IMR-90 (cell line): Measurements from ENCODE around the gene CABP2. TPM values are rescaled to one million over a fixed set of nuclear protein-coding genes. Genes with fewer than 3 reads are reported as not detected.

ENCODE experiments used
- ATAC-seq: fragments of 200-7000 bp; cut with Tn5 transposase; 2 replicates; pipeline ENCODE4 v1.9.1; 2020; ENCODE audit warnings: low read depth, mild to moderate bottlenecking, moderate library complexity
- BruUV-seq: library from RNA; stranded (reverse); fragments of 400-500 nt; replicated peaks from 2 replicates; lab custom pipeline; 2021; lab: Mats Ljungman, UMichigan
- CTCF ChIA-PET: fragments of 300-600 bp; formaldehyde crosslinking; extraction: SDS; loops from one replicate; lab custom pipeline; 2021; ENCODE audit warnings: antibody characterized with exemption; lab: Yijun Ruan, JAX
- POLR2A ChIA-PET: fragments of 300-600 bp; sonication (Branson Sonifier 250); formaldehyde crosslinking; loops from one replicate; lab custom pipeline; 2022; ENCODE audit warnings: antibody characterized with exemption; ENCODE audit not compliant: unreplicated experiment; lab: Charles Lee
- DNase-seq: peaks from one replicate; pipeline ENCODE4 v3.0.0; 2013
- H2AFZ ChIP-seq: replicated peaks from 2 replicates; pipeline ENCODE3; 2013; ENCODE audit warnings: low read length, mild to moderate bottlenecking; ENCODE audit not compliant: poor library complexity
- H2AK5ac ChIP-seq: 2 replicates; pipeline ENCODE4 v1.6.1; 2013; ENCODE audit warnings: low read depth, low read length, inconsistent platforms
- H2AK9ac ChIP-seq: replicated peaks from 2 replicates; pipeline ENCODE3; 2013; ENCODE audit warnings: mild to moderate bottlenecking, low read depth, low read length, moderate library complexity; ENCODE audit not compliant: poor library complexity
- H2BK120ac ChIP-seq: 2 replicates; pipeline ENCODE4 v1.6.1; 2013; ENCODE audit warnings: low read depth, low read length, inconsistent platforms
- H2BK15ac ChIP-seq: 3 replicates; pipeline ENCODE4 v1.6.1; 2013; ENCODE audit warnings: low read depth, low read length, inconsistent platforms
- H2BK20ac ChIP-seq: 2 replicates; pipeline ENCODE4 v1.6.1; 2013; ENCODE audit warnings: low read depth, mild to moderate bottlenecking, inconsistent platforms, low read length, moderate library complexity
- H2BK5ac ChIP-seq: 2 replicates; pipeline ENCODE4 v1.6.1; 2013; ENCODE audit warnings: mild to moderate bottlenecking, low read depth, low read length, inconsistent platforms; ENCODE audit not compliant: poor library complexity, severe bottlenecking
- H3K14ac ChIP-seq: replicated peaks from 2 replicates; pipeline ENCODE4 v1.6.1; 2013; ENCODE audit warnings: low read depth, low read length, inconsistent platforms
- H3K18ac ChIP-seq: 2 replicates; pipeline ENCODE4 v1.6.1; 2013; ENCODE audit warnings: low read depth, low read length, control low read depth
- H3K23ac ChIP-seq: 2 replicates; pipeline ENCODE4 v1.6.1; 2013; ENCODE audit warnings: low read depth, low read length, inconsistent platforms
- H3K27ac ChIP-seq: 2 replicates; pipeline ENCODE4 v1.5.1; 2013; ENCODE audit warnings: mild to moderate bottlenecking, control low read depth, low read length; ENCODE audit not compliant: insufficient read depth
- H3K27me3 ChIP-seq: 2 replicates; pipeline ENCODE4 v1.6.1; 2013; ENCODE audit warnings: low read length; ENCODE audit not compliant: control insufficient read depth, insufficient read depth
- H3K36me3 ChIP-seq: 2 replicates; pipeline ENCODE4 v1.6.1; 2013; ENCODE audit warnings: low read length, mixed read lengths; ENCODE audit not compliant: control insufficient read depth, insufficient read depth
- H3K4ac ChIP-seq: 2 replicates; pipeline ENCODE4 v1.6.1; 2013; ENCODE audit warnings: low read depth, low read length, inconsistent platforms
- H3K4me1 ChIP-seq: 2 replicates; pipeline ENCODE4 v1.6.1; 2013; ENCODE audit warnings: low read length, mixed read lengths; ENCODE audit not compliant: control insufficient read depth, insufficient read depth
- H3K4me2 ChIP-seq: 2 replicates; pipeline ENCODE4 v1.6.1; 2013; ENCODE audit warnings: low read depth, mild to moderate bottlenecking, control low read depth, low read length, moderate library complexity
- H3K4me3 ChIP-seq: 2 replicates; pipeline ENCODE4 v1.5.1; 2013; ENCODE audit warnings: low read depth, mild to moderate bottlenecking, control low read depth, low read length, moderate library complexity; ENCODE audit not compliant: insufficient read depth
- H3K56ac ChIP-seq: 2 replicates; pipeline ENCODE4 v1.6.1; 2013; ENCODE audit warnings: low read length, inconsistent platforms; ENCODE audit not compliant: insufficient read depth; ENCODE audit errors: extremely low read depth
- H3K79me1 ChIP-seq, 2 experiments: 2 replicates each; pipeline ENCODE4 v1.6.1; 2013; ENCODE audit warnings: low read length in 2 of 2, inconsistent platforms in 1 of 2, low read depth in 1 of 2
- H3K9ac ChIP-seq: 2 replicates; pipeline ENCODE4 v1.6.1; 2013; ENCODE audit warnings: low read depth, low read length, control low read depth
- H3K9me1 ChIP-seq: 2 replicates; pipeline ENCODE4 v1.6.1; 2013; ENCODE audit warnings: low read length, inconsistent platforms; ENCODE audit not compliant: insufficient read depth
- H3K9me3 ChIP-seq: 2 replicates; pipeline ENCODE4 v1.6.1; 2013; ENCODE audit warnings: low read length; ENCODE audit not compliant: control insufficient read depth, insufficient read depth
- H4K20me1 ChIP-seq: 2 replicates; pipeline ENCODE4 v1.6.1; 2013; ENCODE audit warnings: low read length, inconsistent platforms; ENCODE audit not compliant: insufficient read depth
- H4K5ac ChIP-seq: 2 replicates; pipeline ENCODE4 v1.6.1; 2013; ENCODE audit warnings: mild to moderate bottlenecking, low read depth, low read length, control low read depth
- H4K8ac ChIP-seq, 2 experiments: 2 replicates each; pipeline ENCODE4 v1.6.1; 2013; ENCODE audit warnings: low read depth in 2 of 2, low read length in 2 of 2, control low read depth in 1 of 2, inconsistent platforms in 1 of 2
- H4K91ac ChIP-seq: 2 replicates; pipeline ENCODE4 v1.6.1; 2013; ENCODE audit warnings: low read depth, low read length, inconsistent platforms; ENCODE audit not compliant: insufficient read depth
- CEBPB ChIP-seq: IDR thresholded peaks from 2 replicates; pipeline ENCODE4 v1.6.1; 2012; ENCODE audit warnings: low read depth, low read length, improper control_type of control experiment
- FOS ChIP-seq: fragments of 150-350 bp; IDR thresholded peaks from 2 replicates; pipeline ENCODE4 v1.6.1; 2016; ENCODE audit warnings: low read depth, low read length
- RAD21 ChIP-seq: IDR thresholded peaks from 2 replicates; pipeline ENCODE4 v1.6.1; 2012; ENCODE audit warnings: low read length, improper control_type of control experiment
- RCOR1 ChIP-seq: IDR thresholded peaks from 2 replicates; pipeline ENCODE4 v1.6.1; 2012; ENCODE audit warnings: mild to moderate bottlenecking, low read length, improper control_type of control experiment; ENCODE audit not compliant: insufficient replicate concordance
- SMC3 ChIP-seq: fragments of 150-350 bp; IDR thresholded peaks from 2 replicates; pipeline ENCODE4 v1.6.1; 2016; ENCODE audit warnings: low read depth, mild to moderate bottlenecking, antibody characterized with exemption, low read length, moderate library complexity
- WGBS, 2 experiments: methylation state at CpG; one replicate each; pipeline versions ENCODE4 v1.1.5 to v1.1.7; 2013; ENCODE audit warnings: missing lambda C conversion rate in 2 of 2; ENCODE audit not compliant: insufficient read length in 1 of 2; ENCODE audit errors: extremely low coverage in 2 of 2; 5-methylcytosine and 5-hydroxymethylcytosine counted together
- dilution Hi-C: fragments of 300-500 bp; cut with HindIII; formaldehyde crosslinking; loops from one replicate; pipeline ENCODE4 v1.14.3; 2018; ENCODE audit warnings: low sequenced_read_pairs; ENCODE audit not compliant: unreplicated experiment
- in situ Hi-C: fragments of 300-500 bp; cut with MboI; formaldehyde crosslinking; loops from 3 replicates; pipeline ENCODE4 v1.14.3; 2019; ENCODE audit warnings: low sequenced_read_pairs, inconsistent platforms, mixed read lengths
- intact Hi-C: fragments of 100-400 bp; cut with micrococcal nuclease; formaldehyde crosslinking; loops from 2 replicates; pipeline ENCODE4 v1.10.0; 2022
- polyA plus RNA-seq, 3 experiments: library from polyadenylated mRNA; depleted of rRNA; stranded (reverse); fragments of >200 nt; gene quantifications; 2 replicates each; pipeline ENCODE4 v1.2.3, GENCODE V29; 2012; ENCODE audit warnings: low replicate concordance in 1 of 3
- total RNA-seq: library from RNA; depleted of rRNA; stranded (reverse); fragments of >200 nt; gene quantifications from 2 replicates; pipeline ENCODE4 v1.2.3, GENCODE V29; 2012

CABP2 gene
- total and polyA plus RNA-seq, 2 of the 4 experiments (the other 2 are of a cell fraction) = not detected

DNA sequence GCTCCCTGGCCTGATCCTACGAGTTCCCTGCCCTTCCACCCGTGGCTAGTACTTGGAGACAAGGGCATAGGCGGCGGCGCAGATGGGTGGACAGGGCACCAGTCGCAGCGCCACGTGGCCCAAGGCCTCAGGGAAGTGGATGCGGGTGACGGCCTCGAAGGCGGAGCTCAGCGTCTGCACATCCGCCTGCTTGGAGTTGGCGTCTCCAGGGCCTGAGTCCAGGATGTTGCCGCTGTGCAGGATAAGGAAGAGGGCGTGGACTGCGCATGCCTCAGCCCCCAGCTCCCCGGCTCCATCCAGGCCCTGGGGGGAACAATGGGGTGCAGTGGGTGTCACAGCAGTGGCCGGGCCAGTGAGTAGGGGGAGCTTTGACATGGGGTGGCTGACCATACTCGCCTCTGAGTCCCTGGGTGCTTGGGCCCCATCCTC lies 24.7 kb downstream of the CABP2 start:
- H3K4me3 ChIP-seq = no peak overlapping the region
- no peak overlapping the region for H2AK9ac ChIP-seq
- H3K27ac ChIP-seq = no peak overlapping the region
- DNase-seq = no peak
- no peak overlapping the region for H4K8ac ChIP-seq
- H3K18ac ChIP-seq = no peak overlapping the region
- peaks cover 4 to 18% of the 10 kb centered on the region in 2 experiments; a peak in 3 of 4 replicates for H3K79me1 ChIP-seq
- 89% methylated on average over 13 of the region's 21 CpGs; no CpG with 5 or more reads in 1 of the 2 experiments for WGBS, 2 experiments
- no peak overlapping the region for H2BK15ac ChIP-seq
- no peak overlapping the region for H3K56ac ChIP-seq
- H3K9me3 ChIP-seq = no peaks in the 10 kb centered on the region
- H2AFZ ChIP-seq = peak overlapping the region; percentile 33
- intact Hi-C loops = no loop called here
- H3K9ac ChIP-seq = no peak overlapping the region
- no peak for TF ChIP-seq FOS
- TF ChIP-seq SMC3 = no peak
- TF ChIP-seq RAD21 = no peak
- TF ChIP-seq CEBPB = no peak
- no peak for TF ChIP-seq RCOR1
- H4K91ac ChIP-seq = no peak overlapping the region
- H3K14ac ChIP-seq = no peak overlapping the region
- no peak overlapping the region for H3K4me2 ChIP-seq
- dilution Hi-C loops = no loop called here
- H4K20me1 ChIP-seq = no peaks in the 10 kb centered on the region
- POLR2A ChIA-PET = no interaction called here
- no peak for ATAC-seq
- no peak overlapping the region for H2BK5ac ChIP-seq
- H4K5ac ChIP-seq = no peak overlapping the region
- H3K36me3 ChIP-seq = peaks cover 32% of the 10 kb centered on the region
- no peak overlapping the region for H2BK20ac ChIP-seq
- H3K23ac ChIP-seq = no peak overlapping the region
- no peak overlapping the region for H2AK5ac ChIP-seq
- H2BK120ac ChIP-seq = no peak overlapping the region
- BruUV-seq = no TSS peak
- CTCF ChIA-PET = no interaction called here
- no peaks in the 10 kb centered on the region for H3K27me3 ChIP-seq
- in situ Hi-C loops = no loop called here
- no peaks in the 10 kb centered on the region for H3K4me1 ChIP-seq
- H3K9me1 ChIP-seq = peaks cover 4% of the 10 kb centered on the region
- no peak overlapping the region for H3K4ac ChIP-seq
